MM.1S (cell line): ENCODE data around the gene TP63.

Experiments used
- EZH2phosphoT487 ChIP-seq: fragments of 300-600 bp; sonication (generic); IDR thresholded peaks from 2 replicates; pipeline ENCODE4 v1.6.1; 2018; ENCODE audit warnings: antibody characterized with exemption, low read length
- TF ChIP-seq, protein P1 (sequence below): fragments of 300-600 bp; sonication (generic); IDR thresholded peaks from 2 replicates; pipeline ENCODE4 v1.5.1; 2016; ENCODE audit warnings: antibody characterized with exemption, low read length, mixed read lengths

DNA sequence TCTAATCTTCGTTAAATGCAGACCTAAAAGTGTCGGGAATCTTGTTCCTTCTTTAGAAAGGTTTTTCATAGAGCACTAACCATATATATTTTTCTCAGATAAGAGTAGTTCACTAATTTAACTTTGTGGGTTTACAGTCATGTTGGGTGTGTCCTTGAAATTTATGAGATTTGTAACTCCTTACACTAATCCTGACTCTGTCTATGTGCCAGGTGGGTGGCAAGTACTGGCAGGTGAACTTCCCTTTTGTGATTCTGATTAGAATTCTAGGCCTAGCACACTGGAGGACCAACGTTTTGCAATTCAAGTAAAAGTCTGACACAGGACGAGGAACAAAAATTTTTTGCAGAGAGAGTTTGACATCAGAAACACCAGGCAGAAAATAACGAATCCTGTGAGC, 269.4 kb downstream of the TP63 start:
- no peak for TF ChIP-seq EZH2phosphoT487
- TF ChIP-seq, protein P1, sequence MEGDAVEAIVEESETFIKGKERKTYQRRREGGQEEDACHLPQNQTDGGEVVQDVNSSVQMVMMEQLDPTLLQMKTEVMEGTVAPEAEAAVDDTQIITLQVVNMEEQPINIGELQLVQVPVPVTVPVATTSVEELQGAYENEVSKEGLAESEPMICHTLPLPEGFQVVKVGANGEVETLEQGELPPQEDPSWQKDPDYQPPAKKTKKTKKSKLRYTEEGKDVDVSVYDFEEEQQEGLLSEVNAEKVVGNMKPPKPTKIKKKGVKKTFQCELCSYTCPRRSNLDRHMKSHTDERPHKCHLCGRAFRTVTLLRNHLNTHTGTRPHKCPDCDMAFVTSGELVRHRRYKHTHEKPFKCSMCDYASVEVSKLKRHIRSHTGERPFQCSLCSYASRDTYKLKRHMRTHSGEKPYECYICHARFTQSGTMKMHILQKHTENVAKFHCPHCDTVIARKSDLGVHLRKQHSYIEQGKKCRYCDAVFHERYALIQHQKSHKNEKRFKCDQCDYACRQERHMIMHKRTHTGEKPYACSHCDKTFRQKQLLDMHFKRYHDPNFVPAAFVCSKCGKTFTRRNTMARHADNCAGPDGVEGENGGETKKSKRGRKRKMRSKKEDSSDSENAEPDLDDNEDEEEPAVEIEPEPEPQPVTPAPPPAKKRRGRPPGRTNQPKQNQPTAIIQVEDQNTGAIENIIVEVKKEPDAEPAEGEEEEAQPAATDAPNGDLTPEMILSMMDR, result no peak
